Activated T-cell treated with anti-CD3 and anti-CD28 coated beads, Interleukin-2, amount 50 U/mL, for 1 hour (primary cell): Measurements from ENCODE around the gene TRPC4AP.

Source experiments
- DNase-seq: peaks from one replicate; pipeline ENCODE4 v3.0.0-alpha.2; 2020

The TRPC4AP gene

DNA sequence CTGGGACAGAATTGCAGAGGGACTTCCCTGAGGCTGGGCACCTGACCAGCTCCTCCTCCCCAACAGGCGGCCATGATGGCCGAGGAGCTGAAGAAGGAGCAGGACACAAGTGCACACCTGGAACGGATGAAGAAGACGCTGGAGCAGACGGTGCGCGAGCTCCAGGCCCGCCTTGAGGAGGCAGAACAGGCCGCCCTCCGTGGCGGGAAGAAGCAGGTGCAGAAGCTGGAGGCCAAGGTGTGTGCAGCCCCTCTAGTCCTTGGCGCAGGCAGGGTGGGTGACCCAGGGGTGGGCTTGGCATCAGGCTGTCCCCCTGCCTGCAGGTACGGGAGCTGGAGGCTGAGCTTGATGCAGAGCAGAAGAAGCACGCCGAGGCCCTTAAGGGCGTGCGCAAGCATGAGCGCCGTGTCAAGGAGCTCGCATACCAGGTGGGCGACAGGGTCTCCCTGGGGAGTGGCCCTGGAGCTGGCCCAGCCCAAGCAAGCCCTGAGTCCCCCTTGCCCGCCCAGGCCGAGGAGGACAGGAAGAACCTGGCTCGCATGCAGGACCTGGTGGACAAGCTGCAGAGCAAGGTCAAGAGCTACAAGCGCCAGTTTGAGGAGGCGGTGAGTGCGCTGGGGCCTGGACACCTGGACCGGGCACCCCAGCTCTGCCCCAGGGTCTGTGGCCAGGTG is 91.5 kb downstream of the TRPC4AP start:
- DNase-seq: no peak

- no peak for DNase-seq
Measured at GRCh38 chr20:35000311-35000921, 92.2 kb downstream of the TRPC4AP start.

DNA sequence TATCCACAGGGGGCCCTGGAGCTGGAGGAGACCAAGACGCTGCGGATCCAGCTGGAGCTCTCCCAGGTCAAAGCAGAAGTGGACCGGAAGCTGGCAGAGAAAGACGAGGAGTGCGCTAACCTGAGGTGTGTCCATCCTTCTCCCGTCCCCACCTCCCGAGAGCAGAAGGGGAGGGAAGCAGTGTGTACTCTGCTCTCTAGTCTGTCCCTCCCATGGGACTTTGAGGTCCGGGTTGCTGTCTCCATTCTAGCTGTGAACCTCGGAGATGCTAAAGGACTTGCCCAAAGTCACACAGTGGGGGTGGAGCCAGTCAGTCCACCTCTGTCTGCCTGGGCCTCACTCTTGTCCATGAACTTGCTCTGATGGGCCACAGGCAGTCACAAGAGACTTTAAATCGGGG is 92.8 kb downstream of the TRPC4AP start:
- no peak for DNase-seq

- no peak for DNase-seq
Measured at GRCh38 chr20:34999021-34999451, 93.6 kb downstream of the TRPC4AP start.

GRCh38 chr20:34998331-34998950 is 94.2 kb downstream of the TRPC4AP start:
- no peak for DNase-seq

DNA sequence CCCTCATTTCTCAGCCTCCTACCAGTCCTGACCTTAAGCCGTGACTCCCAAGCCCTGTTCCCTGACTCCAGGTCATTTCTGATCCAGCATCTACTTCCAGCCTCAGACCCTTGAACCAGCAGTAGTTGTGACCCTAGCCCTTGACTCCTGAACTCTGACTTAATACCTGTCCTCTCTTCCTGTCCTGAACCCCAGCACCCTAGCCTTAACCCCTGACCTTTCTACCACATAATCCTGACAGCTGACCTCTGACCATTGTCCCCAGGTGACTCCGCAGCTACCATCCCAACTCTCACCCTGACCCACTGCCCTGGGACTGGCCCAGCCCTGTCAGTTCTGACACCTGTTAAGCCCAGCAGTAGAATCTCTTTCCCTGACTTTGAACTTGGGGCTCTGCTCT is 94.8 kb downstream of the TRPC4AP start:
- no peak for DNase-seq

DNA sequence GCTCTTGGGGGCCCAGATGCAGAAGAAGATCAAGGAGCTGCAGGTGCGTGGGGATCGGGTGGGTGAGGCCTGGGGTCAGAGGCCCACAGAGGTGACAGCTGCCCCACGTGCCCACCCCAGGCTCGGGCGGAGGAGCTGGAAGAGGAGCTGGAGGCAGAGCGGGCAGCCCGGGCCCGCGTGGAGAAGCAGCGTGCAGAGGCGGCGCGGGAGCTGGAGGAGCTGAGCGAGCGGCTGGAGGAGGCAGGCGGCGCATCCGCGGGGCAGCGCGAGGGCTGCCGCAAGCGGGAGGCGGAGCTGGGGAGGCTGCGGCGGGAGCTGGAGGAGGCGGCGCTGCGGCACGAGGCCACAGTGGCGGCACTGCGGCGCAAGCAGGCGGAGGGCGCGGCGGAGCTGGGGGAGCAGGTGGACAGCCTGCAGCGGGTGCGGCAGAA is 95.5 kb downstream of the TRPC4AP start:
- no peak for DNase-seq

DNA sequence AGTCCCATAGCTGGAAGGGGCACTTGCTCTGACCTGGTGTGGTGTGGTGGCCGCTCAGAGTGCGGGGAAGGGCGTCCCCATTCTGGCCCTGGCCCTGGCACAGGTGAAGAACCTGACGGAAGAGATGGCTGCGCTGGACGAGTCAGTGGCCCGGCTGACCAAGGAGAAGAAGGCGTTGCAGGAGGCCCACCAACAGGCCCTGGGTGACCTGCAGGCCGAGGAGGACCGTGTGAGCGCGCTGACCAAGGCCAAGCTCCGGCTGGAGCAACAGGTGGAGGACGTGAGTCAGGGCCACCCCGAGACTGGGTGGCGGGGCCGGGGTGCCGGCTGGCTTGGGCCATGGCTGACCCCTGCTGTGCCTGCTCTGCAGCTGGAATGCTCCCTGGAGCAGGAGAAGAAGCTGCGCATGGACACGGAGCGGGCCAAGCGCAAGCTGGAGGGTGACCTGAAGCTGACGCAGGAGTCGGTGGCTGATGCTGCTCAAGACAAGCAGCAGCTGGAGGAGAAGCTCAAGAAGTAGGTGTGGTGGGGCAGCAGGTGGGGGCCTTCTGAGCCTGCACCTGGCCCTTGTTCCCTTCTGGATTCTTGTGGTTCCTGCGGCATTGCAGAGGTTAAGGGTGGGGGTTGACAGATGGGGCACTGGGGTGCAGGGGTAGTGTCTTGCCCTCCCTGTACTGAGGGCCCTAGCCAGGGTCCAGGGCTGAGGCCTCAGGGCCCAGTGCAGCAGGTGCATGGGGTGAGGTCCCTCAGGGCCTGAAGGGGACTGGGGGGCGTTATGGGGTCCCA is 96.2 kb downstream of the TRPC4AP start:
- DNase-seq: no peak

GRCh38 chr20:34995696-34996095 is 96.9 kb downstream of the TRPC4AP start:
- DNase-seq: no peak

DNA sequence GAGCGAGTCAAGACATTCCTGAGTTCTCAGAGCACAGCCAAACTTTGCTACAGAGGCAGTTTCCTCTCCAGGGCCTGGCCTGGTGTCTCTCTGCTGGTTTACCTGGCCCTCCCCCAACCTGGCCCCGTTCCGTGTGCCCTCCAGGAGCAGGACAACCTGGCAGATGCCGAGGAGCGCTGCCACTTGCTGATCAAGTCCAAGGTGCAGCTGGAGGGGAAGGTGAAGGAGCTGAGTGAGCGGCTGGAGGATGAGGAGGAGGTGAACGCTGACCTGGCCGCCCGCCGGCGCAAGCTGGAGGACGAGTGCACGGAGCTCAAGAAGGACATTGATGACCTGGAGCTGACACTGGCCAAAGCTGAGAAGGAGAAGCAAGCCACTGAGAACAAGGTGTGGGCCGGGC is 97.4 kb downstream of the TRPC4AP start:
- DNase-seq: no peak

DNA sequence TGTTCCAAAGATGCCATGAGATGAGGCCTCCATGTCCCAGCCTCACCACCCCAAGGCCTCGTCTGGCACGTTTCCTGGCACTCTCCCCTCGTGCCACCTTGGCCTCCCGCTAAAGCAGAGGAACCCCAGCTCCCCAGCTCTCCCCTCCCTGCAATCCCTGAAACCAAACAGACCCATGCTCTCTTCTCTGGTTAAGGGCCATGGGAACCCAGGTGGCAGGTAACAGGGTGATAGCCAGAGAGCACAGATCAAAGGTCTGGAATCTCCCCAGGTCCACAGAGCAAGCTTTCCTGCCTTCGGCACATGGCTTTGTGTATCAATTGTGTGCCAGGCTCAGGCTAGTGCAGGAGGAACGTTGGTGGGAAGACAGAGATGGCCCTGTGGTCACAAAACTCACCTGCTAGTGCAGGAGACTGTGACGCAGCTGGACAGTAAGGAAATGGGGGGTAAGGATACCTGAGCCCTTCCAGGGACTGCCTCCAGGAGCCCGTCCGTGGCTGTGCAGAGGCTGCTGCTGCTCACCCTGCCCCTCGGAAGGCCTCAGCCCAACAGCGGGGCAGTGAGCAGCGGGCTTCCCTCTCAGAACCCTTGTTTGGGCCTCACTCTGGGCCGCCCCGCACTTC is 98.0 kb downstream of the TRPC4AP start:
- DNase-seq: no peak

DNA sequence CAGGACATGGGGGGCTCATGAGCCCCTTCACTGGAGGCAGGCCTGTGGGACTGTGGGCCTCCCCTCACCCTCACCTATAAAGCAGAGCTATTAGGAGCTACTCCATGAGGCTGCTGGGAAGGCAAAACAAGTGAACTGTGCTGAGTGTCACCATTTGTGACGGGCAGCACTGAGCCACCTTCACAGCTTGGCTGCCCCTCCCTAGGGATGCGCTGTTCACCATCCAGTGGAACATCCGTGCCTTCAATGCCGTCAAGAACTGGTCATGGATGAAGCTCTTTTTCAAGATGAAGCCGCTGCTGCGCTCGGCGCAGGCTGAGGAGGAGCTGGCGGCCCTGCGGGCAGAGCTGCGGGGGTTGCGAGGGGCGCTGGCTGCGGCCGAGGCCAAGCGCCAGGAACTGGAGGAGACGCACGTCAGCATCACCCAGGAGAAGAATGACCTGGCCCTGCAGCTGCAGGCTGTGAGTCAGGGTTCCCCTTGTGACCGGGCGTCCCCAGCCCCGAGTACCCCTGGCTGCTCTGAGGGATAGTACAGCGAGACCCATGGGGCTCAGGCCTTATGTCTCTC is 98.6 kb downstream of the TRPC4AP start:
- no peak for DNase-seq

DNA sequence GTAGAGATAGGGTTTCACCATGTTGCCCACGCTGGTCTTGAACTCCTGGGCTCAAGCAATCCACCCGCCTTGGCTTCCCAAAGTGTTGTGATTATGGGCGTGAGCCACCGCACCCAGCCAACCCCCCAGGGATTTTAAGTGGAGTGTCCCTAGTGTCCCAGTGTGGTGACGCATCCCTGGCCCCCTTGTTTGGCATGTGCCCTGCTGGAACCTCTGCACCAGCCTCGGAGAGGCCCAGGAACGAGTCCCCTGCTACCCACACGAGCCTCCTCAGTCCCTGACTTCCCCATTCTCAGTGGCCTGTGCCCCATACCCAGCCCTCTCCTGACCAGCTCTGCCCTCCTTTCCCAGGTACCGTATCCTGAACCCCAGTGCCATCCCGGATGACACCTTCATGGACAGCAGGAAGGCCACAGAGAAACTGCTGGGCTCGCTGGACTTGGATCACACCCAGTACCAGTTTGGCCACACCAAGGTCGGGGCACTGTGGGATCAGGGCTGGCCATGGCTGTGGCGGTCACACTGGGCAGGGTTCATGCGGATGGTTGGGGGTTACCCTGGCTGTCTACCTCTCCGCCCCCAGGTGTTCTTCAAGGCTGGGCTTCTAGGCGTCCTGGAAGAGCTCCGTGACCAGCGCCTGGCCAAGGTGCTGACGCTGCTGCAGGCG is 99.7 kb downstream of the TRPC4AP start:
- no peak for DNase-seq

- no peak for DNase-seq
Measured at GRCh38 chr20:34990661-34991214, 101.9 kb downstream of the TRPC4AP start.

DNA sequence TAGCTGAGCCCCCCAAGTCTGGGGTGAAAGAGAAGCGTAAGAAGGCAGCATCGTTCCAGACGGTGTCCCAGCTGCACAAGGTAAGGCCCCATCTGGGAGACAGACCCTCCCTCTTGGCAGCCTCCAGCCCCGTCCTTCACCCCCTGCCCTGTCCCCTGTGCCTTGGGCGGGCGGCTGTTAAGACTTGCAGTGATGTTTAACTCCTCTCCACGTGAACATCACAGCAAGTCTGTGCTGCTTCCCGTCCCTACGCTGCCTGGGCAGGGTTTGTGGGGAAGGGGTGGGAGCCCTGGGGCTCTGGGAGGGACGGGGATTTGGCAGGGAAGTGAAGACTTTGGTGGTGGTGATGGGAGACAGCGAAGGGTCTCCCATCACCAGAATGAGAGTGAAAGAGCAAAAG is 102.4 kb downstream of the TRPC4AP start:
- no peak for DNase-seq

GRCh38 chr20:34989670-34990069 is 102.9 kb downstream of the TRPC4AP start:
- no peak for DNase-seq

- DNase-seq: no peak
Measured at GRCh38 chr20:34989118-34989517, 103.5 kb downstream of the TRPC4AP start.

GRCh38 chr20:34988191-34988540 is 104.4 kb downstream of the TRPC4AP start:
- DNase-seq: no peak

DNA sequence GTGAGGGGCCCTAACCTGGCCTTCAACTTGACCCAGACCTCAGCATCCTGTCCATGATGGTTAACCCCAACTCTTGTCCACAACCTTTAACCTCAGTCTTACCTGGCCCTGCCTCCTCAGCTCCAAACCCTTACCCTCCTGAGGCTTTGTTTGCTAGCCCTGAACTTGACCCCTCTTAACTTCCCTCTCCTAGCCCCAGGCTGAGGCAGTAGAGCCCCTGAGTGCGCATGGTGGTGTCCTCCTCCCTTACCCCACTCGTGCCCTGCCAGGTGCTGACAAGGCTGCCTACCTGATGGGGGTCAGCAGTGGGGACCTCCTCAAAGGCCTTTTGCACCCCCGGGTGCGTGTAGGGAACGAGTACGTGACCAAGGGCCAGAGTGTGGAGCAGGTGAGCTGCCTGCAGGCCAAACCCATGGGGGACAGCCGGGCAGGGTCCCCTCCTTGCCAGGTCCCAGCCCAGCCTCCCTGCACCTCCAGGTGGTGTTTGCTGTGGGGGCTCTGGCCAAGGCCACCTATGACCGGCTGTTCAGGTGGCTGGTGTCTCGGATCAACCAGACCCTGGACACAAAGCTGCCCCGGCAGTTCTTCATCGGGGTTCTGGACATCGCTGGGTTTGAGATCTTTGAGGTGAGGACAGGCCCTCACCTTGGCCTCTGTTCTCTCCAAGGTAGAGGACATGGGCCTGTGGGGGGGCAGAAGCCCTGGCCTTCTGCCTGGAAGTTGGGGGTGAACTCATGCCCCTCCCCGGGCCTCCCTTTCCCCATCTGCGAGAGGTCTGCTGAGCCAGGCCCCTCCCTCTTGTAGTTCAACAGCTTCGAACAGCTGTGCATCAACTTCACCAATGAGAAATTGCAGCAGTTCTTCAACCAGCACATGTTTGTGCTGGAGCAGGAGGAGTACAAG is 105.1 kb downstream of the TRPC4AP start:
- DNase-seq: no peak

- no peak for DNase-seq
Measured at GRCh38 chr20:34986311-34987287, 106.0 kb downstream of the TRPC4AP start.
